Stimulated activated CD8-positive, alpha-beta memory T cell treated with anti-CD3 and anti-CD28 coated beads, Interleukin-15, amount 100 ng/mL, for 48 hours (primary cell): ENCODE data around the gene IGSF11.
"Not testable (repeated sequence)": the region's sequence is repeated elsewhere in the genome, so short reads cannot be mapped to it uniquely, and the experiment has no call there.

Experiments used
- DNase-seq, 2 donors: peaks; one replicate each; pipeline ENCODE4 v3.0.0-alpha.2; 2020; ENCODE audit warnings: low read depth in 2 of 2

The IGSF11 gene

DNA sequence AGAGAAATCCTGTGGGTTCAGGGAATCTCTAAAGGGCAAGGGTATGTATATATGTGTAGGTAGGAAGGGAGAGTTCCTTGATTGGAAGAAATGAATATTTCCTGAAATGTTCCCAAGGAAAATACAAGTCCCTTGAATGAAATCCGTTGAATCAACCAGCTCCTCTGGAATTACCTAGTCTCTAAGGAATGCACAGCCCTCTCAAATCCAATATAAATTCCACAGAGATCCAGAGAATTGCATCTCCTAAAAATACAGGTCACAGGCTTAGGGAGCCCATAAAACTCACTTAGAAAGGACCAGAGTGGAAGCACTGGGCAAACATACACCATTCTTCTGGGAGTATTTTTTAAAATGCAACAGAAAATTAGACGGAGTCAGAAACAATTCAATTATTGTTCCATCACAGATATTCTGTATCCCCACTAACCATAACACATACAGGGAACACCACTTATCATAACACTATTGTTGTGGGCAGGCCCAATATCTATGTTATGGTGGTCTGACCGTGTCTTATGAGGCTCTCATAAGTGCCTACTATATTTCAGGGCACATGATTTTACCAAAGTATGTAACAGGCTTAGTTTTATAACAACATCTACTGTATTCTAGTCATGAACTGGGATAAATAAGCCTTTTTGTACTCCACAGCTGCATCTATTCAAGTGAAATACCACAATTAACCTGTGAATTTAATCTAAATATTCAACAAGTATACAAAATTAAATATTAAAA, 43.7 kb downstream of the IGSF11 start:
- DNase-seq: no peak

DNA sequence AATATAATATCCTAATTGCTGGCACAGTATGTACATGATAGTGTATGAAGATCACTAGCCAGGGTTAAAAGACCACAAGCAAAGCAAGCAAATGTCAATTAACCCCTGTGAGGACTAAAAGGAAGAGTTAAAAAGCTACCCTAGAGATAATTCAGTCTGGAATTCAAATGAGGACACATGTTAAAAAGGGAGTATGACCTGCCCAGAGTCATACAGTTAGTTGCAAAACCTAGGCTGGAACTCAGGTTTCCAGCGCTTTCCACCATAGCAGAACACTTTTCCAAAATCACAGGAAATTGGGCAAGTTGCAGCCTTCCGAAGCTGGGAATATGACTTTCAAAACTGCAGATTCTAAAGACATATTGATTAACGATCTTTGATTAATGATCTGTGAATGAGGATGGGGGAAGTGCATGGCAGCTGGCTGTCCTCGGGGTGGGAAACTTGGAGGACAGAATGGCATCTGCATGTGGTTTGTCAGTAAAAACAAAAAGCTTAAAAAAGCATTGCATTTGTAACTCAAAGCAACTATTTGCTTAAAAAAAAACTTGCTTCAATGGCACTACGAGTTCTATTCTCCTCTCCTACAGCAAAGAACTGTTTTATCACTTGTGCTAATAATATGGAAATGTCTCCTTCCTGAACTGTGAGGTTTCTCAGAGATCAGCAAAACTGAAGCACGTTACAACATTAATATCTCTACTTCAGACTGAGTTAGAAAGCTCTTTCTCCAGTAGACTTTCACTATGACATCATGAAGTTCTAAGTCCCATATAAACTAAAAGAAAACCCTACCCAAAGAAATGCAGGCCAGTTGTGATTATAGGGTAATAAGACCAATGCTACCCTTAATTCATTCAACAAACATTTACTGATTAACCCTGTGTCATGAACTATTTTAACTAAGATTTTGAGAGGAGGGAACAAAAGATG, 46.2 kb downstream of the IGSF11 start:
- DNase-seq: no peak

DNA sequence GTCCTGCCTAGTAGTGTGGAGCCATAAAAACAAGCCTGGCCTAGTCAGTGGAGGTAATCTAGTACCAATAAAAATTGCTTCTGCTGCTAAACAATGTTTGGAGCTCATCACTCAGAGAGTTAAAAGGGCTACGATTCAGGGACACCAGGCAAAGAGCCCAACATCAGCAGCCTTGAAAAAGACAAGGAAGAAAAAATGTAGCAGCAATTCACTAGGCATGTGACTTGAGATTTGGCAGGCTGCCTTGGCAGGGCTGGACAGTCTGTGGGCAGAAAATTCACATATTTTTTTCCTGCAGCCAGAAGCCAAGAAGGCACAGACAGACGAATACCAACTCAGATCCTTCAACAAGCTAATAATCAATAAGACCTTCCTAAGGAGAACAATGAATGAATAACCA, 47.2 kb downstream of the IGSF11 start:
- DNase-seq: no peak

DNA sequence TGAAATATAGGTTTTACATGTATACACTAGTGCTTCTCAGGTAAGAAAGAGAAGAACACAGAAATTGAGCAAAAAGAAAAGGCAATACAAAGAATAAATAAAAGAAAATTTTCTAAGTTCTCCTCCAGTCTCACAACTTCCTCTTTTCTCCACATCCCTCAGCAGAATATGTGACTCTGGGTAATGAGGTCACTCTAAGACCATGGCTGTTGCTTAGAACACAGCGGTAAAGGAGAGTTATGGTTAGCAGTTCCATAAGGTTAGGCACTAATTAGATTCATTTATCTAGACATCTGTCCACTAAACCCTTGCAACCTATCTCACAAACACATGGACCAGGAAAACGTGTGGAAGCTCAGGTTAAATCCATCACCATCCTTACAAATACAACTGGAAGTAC, 47.9 kb downstream of the IGSF11 start:
- no peak for DNase-seq

DNA sequence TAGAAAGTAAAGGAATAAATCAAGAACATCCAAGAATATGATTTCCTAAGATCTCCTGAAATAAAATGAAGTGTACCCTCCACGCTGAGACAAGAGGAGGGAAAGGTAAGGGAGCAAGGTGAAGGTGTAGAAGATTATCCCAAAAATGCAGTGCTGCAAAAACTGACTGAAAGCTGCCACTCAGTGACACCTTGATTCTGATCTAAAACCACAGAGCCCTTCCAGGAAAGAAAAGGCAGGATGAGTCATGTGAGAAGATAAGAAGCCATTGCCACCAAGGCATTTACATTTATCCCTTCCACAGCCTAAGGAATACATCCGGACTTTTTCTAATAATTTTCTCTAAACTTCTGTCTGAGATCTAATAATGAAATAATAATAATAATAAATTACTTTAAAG, 49.9 kb downstream of the IGSF11 start:
- no peak for DNase-seq

DNA sequence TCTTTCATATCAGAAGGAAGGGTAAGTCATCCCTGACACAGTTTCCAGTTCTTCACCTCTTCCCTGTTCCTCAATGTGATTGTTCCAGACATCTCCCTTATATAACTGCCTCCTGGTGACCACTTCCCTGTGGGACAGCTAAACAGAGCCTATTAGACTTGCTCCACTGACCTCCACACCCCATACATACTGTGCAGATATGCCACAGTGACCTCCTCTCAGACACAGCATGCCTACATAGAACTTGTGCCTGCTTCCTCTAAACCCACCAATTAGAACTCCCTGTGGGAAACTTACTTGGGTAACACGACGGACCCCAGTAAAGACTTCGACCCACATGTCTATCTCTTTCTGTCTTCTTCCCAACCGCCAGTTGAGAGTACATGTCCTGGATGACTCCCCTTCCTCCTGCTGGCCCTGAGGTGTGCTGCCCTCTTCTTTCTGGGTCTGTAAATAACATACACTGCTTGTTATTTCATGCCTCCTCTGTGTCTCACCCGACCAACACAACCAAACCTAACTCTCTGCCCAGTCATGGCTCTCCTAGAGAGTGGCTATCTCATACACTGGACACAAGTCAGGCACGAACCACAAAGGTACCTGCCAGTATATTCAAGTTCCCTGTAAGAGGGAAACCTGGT, 53.0 kb downstream of the IGSF11 start:
- DNase-seq: no peak

DNA sequence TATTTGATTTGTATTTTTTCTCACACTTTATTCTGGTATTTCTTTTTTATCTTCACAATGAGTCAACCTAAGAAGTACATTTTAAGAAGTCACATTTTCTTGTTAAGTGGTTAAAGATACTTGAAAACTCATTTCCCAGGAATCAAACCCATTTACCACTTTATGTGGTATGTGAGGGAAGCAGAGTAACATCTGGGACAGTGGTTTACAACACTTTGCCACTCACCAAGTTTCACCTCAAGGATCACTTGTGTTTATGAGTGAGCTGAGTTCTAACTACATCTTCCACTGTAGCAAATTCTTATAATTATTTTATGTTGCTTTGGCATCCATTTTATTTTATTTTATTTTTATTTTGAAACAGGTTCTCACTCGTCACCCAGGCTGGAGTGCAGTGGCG, 53.8 kb downstream of the IGSF11 start:
- no peak for DNase-seq

DNA sequence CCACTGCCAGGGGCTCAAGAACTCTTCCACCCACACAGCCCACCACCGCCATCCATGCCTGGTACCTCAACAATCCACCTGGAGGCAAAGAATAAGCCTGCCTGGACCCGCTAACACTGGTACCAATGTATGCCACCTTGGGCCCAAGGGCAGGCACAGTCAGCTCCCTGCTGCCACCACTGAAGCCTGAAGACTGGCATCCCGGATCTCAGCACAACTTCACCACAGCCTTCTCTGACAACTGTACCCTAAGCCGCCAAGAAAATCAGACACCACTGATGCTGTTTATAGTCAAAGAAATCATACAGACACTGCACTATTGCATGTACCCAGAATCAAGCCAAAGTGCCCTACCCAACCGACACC, 56.3 kb downstream of the IGSF11 start:
- DNase-seq: no peak

DNA sequence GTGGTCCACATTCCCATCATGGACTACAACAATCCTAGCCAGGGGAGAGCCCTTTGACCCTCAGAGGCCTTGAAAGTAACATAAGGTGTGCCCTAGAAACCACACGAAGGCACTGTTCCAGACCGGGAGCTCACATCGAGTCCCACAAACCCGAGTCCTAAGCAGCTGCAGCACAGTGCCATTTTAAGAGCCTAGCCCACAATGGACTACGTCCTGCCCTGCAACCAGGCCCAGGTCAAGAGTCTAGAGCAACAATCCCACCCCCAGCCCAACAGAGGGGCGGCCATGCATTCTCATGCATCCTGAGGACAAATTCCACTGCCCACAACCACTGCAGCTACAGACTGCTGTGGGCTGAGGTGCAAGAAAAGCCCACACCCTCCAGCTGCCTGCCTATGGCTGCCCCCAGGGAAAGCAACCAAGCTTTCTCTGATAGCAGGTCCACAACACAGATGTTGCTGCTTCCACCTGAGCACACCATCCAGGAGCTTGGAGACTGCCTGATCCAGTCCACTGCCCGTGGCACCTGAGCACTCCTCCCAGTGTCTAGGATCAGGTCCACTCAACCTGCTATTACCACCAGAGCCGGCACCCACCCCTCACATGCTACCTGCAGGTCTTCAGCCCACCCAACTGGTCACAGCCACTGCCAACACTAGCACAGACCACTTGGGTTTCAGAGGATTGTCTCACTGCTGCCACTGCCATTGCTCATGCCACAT, 56.8 kb downstream of the IGSF11 start:
- DNase-seq: no peak

DNA sequence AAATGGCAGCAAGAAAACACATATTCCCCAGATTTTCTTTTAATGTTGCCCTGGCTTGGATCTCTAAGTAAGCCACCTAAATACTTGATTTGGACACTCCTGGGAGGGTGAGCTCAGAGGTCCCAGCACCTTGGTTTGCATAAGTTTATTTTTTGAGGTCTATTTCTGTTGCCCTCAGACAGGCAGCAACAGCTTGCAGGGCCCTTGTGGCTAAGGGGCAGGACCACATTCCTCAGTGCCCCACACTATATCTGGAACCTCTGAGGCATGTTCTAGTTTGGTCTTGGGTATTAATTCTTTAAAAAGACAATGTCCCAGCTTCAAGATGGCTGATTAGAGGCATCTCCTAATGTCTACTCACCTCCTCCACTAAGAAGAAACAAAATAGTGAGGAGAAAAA, 57.5 kb downstream of the IGSF11 start:
- no peak for DNase-seq

DNA sequence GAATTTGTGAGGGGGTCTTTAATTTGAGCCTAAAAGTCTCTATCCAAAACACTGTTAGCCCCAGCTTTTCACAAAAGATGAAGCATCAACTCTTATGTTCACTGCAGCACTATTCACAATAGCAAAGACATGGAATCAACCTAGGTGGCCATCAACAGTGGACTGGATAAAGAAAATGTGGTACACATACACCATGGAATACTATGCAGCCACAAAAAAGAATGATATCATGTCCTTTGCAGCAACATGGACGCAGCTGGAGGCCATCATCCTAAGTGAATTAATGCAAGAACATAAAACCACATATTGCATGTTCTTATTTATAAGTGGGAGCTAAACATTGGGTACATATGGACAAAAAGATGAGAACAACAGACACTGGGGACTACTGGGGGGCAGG, 59.2 kb downstream of the IGSF11 start:
- DNase-seq: not testable (repeated sequence)

DNA sequence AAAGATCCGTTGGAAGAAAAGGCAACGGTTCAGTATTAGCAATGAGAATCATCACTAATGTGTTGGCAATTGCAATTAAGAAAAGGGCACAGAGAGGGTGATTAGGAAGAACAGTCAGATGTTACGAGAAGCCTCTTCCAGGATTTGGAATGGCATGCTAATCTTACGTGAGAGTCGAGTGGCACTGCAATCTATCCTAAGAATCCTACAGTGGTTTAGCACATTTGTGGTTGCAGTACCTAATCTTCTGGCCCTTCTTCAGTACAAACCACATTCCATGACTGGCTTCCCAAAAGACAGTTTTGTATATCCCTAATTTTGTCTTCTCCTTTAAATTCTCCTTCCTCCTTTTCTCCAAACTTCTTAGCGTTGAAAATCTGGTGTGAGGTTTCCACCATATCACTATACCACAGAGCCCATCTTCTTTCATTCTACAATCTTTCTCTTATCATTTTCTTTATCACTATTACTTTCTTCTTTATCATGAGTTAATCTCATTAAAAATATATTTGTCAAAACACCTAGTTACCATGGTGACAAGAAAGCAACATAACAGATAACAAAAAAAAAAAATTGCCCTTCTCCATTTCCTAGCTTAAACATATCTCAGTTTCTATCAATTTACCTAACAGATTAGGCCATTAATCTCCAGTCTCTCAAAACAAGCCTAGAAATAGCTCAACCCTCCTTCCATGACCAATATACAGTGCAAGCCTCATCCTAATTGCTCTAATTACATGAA, 60.1 kb downstream of the IGSF11 start:
- no peak for DNase-seq

DNA sequence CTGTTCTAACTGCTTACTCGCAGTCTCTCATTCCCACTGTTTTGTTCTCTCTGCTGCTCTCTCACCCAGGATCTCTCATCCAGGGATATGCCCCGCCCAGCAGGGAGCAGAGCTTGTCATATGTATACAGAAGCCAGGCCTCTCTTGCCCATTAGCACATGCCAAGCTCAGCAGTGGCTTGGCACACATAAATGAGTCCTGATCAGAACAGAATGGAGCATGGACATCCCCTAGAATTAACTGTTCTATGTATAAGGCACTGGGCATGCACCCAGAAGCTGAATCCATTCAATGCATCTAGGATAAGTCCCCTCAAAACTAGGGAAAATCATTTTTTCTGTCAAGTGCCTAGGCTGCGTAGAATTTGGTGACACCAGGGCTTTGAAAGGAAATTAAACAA, 61.6 kb downstream of the IGSF11 start:
- no peak for DNase-seq

DNA sequence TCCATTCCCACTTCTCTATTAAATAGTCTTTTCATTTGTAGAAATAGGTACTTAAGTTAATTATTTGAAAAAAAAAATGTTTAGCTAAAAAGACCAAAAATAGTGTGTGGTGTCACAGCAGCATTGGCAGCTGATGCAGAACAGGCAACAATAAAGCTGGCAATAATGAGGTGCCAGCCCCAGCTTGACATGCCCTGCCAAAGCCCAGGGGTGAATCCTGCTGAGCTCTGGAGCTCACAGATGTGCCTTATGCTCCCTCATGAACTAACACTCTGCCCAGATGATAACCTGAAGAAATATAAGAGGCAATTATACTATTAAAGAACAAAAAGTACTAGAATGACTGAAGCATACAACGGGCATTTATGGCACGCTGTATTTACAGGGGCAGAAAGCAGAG, 63.8 kb downstream of the IGSF11 start:
- no peak for DNase-seq

DNA sequence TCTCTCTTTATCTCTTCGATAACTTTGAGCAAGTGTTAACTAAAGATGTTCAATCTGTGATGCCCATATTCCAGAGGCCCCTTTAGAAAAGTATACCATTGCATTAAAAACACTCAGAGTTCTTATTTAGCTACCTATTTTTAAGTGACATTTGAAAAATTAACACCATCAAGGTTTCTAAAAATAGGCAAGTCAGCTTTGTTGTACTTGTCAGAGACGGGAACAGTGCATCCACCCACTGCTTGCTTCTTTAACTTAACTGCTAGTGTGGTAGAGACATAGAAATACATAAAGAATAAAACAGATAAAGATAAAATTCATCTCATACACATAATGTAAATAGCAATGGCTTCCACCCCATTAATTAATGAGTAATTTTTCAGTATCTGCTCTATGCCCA, 66.0 kb downstream of the IGSF11 start:
- DNase-seq: no peak

DNA sequence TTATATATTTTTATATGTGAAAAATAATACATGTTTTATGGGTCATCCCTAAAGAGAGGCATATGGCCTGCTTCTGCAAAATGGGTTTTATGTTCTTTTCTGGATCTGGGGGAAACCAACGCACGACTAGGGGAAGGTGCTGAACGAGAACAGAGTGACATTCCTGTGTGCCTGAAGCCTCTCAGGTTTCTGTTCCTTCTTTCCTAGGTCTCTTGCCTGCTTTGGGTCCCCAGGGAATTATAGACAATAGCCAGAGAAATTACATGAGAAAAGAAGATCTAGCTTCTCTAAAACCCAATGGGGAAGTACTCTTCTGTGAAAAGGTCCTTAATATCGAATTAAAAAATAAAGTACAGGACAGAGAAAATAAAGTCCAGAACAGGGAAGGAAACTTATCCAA, 66.5 kb downstream of the IGSF11 start:
- DNase-seq: no peak

DNA sequence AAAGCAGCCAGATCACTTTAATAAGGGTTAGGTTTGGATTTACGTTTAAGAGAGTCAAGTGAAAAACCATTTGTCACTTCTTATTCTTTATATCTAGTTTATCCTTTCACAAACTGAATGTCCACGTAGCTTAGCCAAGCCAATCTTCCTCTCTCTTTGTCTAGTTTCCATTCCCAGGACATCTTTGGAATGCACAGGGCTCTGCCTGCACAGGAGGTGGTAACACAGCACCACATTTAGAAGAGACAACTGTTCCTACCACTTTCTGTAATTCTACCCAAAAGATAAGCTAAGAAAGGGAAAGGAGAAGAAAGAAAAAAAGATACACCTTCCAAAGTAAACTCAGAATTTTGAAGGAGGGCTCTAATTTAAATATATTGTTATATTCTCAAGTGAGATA, 67.9 kb downstream of the IGSF11 start:
- no peak for DNase-seq

DNA sequence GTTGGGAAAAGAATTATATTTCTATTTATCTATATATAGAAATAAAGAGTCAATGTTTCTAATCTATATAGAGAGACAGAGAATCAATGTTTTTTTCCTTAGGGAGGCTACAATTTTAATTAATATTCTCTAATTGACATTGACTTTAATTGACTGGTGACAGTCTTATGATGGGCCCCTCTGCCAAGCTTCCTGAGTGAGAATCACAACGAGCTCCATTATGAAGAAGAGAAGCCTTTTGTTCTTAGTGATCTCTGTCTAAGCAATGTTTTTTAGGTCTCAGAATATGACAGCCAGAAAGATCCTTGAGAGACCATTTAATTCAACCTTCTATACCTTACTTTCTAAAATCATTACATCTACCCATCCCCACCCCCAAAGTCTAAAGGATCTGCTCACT, 70.9 kb downstream of the IGSF11 start:
- DNase-seq: no peak

DNA sequence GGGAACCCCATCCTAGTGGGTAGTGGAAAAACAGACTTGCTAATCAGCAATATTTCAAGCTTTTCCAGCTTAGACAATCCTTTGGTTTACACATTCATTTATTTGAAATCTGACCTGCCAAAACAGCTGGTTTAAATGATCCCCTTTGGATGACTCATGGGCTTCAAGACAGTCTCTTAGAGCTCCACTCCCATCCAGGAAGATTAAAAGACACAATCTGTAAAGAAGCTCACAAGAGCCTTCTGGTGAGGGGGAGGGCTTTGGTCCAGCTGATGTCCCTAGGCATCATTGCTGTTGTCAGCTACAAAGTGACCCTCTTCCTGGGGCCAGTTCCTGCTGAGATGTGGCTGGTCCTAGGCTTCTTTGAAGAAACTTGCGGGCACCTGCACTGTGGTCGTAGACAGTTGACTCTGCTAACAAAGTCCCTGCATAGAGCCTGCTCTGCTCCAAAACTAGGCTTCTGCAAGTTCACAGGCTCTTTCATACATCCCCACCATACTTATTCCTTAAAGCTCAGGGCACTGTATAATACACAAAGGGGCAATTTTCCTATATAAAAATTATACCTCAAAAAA, 73.7 kb downstream of the IGSF11 start:
- DNase-seq: no peak

DNA sequence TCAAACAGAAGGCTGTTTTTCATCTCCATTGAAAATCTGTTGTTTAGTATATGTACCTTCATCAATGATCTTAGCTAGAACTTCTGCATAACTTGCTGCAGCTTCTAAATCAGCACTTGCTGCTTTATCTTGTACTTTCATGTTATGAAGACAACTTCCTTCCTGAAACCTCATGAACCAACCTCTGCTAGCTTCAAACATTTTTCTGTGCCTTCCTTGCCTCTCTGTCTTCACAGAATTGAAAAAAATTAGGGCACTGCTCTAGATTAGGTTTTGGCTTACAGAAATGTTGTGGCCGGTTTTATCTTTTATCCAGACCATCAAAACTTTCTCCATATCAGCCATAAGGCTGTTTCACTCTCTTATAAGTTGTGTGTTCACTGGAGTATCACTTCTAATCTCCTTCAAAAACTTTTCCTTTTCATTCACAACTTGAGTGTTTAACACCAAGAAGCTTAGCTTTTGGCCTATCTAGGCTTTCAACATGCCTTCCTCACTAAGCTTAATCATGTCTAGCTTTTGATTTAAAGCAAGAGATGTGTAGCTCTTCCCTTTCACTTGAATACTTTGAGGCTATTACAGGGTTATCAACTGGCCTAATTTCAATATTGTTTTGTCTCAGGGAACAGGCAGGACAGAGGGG, 78.6 kb downstream of the IGSF11 start:
- DNase-seq: no peak

DNA sequence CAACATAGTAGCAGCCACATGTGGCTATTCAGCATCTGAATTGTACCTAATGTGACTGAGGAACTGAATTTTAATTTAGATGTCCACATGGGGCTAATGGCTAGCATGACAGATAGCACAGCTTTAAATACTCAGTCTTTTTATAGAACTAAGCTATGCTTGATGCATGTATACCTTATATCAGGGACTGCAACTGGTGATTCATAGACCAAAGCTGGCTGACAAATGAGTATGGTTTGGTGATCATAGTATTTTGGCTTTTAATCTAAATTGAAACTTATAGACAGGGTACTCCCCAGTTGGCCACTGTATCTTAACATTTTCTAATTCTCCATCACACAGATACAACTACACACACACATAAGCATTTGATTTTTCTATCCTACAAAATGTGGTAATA, 83.6 kb downstream of the IGSF11 start:
- DNase-seq: no peak
